RWPE1 (cell line): Measurements from ENCODE around the gene EPB41L4A.

Experiments used
- CTCF ChIA-PET: fragments of 350-600 bp; sonication (Branson Sonifier 250); formaldehyde crosslinking; extraction: SDS; loops from one replicate; lab custom pipeline; 2021; lab: Yijun Ruan, JAX
- POLR2A ChIA-PET: fragments of 400-600 bp; formaldehyde crosslinking; extraction: SDS; loops from one replicate; lab custom pipeline; 2020; ENCODE audit warnings: antibody characterized with exemption; ENCODE audit not compliant: low non-redundant PET; lab: Yijun Ruan, JAX
- DNase-seq: peaks from one replicate; pipeline ENCODE4 v3.0.0; 2012; ENCODE audit warnings: low spot score
- H3K27ac ChIP-seq: fragments of 450-650 bp; 2 replicates; pipeline ENCODE4 v1.5.1; 2017
- TF ChIP-seq, protein P1 (sequence below): fragments of 450-650 bp; conservative IDR thresholded peaks from 2 replicates; pipeline ENCODE4 v1.5.1; 2017; ENCODE audit warnings: low read depth, mild to moderate bottlenecking

Gene EPB41L4A

GRCh38 chr5:112203229-112203628, 215.8 kb downstream of the EPB41L4A start:
- TF ChIP-seq, protein P1, sequence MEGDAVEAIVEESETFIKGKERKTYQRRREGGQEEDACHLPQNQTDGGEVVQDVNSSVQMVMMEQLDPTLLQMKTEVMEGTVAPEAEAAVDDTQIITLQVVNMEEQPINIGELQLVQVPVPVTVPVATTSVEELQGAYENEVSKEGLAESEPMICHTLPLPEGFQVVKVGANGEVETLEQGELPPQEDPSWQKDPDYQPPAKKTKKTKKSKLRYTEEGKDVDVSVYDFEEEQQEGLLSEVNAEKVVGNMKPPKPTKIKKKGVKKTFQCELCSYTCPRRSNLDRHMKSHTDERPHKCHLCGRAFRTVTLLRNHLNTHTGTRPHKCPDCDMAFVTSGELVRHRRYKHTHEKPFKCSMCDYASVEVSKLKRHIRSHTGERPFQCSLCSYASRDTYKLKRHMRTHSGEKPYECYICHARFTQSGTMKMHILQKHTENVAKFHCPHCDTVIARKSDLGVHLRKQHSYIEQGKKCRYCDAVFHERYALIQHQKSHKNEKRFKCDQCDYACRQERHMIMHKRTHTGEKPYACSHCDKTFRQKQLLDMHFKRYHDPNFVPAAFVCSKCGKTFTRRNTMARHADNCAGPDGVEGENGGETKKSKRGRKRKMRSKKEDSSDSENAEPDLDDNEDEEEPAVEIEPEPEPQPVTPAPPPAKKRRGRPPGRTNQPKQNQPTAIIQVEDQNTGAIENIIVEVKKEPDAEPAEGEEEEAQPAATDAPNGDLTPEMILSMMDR, result no peak
- ChIA-PET CTCF (interaction anchor here (0.6 kb wide), 1 partner anchor 8 kb away, joined by 3 read pairs; no protein-coding TSS in a partner anchor), POLR2A (no interaction called here)
- DNase-seq, result no peak
- peak overlapping the region; percentile 41 for H3K27ac ChIP-seq

DNA sequence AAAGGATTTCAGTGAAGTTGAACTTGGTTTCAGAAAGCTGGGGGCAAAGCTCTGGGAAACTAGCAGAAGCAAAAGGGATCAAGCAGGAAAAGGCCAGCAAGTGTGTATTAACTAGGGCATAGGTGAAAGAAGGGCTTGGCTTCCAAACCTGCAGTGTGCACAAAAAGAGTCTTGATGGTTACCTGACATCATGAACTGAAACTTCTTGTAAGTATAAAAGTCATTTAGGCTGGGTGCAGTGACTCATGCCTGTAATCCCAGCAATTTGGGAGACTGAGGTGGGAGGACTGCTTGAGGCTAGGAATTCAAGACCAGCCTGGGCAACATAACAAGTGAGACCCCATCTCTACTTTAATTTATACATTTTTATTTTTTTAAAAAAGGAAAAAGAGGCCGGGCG, 216.4 kb downstream of the EPB41L4A start:
- ChIA-PET POLR2A (no interaction called here), CTCF (interaction anchor here (0.7 kb wide), 1 partner anchor 126 kb away, joined by 3 read pairs; no protein-coding TSS in a partner anchor)
- DNase-seq, result no peak
- TF ChIP-seq, protein P1, result no peak
- peak overlapping the region; percentile 41 for H3K27ac ChIP-seq

- DNase-seq, result no peak
- no peak overlapping the region for H3K27ac ChIP-seq
- ChIA-PET POLR2A (no interaction called here), CTCF (no interaction called here)
- TF ChIP-seq, protein P1, result no peak
Measured at GRCh38 chr5:112201141-112201540, 217.9 kb downstream of the EPB41L4A start.

GRCh38 chr5:112200131-112200530, 218.9 kb downstream of the EPB41L4A start:
- ChIA-PET POLR2A (no interaction called here), CTCF (interaction anchor here (0.7 kb wide), 1 partner anchor 1910 kb away, joined by 3 read pairs; no protein-coding TSS in a partner anchor)
- DNase-seq, result no peak

DNA sequence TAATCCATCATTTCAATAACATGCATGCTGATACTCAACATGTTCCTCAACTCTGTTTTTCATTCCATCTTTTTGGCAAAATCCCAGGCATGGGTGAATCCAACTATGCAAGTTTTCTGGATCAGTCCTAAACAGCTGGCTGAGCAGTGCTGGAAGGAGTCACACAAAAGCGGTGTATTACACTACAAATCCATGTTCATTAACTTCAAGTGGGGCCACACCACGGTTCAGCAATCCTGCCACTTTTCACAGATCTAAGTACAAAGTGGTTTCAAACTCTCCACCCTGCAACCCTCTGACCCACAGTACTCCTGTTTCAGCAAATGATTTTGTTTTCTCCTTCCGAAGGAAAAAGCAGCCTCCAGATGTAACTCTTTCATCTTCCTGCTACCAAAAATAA, 222.5 kb downstream of the EPB41L4A start:
- CTCF ChIA-PET, result no interaction called here
- DNase-seq, result no peak
- no peak overlapping the region for H3K27ac ChIP-seq
- TF ChIP-seq, protein P1, result no peak
- POLR2A ChIA-PET, result no interaction called here

More at GRCh38 chr5:112200131-112200530, 218.9 kb downstream of the EPB41L4A start:
- TF ChIP-seq, protein P1, result no peak
- no peak overlapping the region for H3K27ac ChIP-seq

DNA sequence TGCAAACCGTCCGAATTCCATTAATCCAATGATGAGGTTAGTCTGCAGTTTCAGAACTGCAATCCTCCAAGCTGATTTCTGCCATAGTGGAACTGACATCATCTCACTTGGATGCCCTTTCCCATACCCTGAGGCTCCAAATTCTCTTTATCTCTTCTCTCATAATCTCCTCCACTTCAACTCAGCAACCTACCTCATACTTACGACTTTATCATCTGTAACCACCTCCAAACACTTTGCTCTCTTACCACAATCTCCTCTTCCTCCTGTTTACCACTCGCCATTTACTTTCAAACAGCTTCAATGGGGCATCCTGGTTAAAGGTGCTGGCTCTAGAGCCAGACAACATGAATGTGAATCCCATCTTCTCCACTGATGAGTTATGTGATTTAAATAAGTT, 223.2 kb downstream of the EPB41L4A start:
- no peak for DNase-seq
- POLR2A ChIA-PET, result no interaction called here
- H3K27ac ChIP-seq, result no peak overlapping the region
- CTCF ChIA-PET, result interaction anchor here (1.0 kb wide), 1 partner anchor 7 kb away, joined by 3 read pairs; no protein-coding TSS in a partner anchor
- TF ChIP-seq, protein P1, result no peak
